GM10266 (cell line): Measurements from ENCODE around the gene MYL2.
A peak's percentile ranks its signal among the peaks of the same experiment; 100 is the strongest.

Experiments
- DNase-seq: peaks from one replicate; pipeline ENCODE4 v3.0.0; 2012; ENCODE audit errors: extremely low spot score
- CTCF ChIP-seq: IDR thresholded peaks from 2 replicates; pipeline ENCODE4 v1.5.1; 2012; ENCODE audit warnings: mild to moderate bottlenecking, low read depth; ENCODE audit not compliant: control insufficient read depth, insufficient read depth; ENCODE audit errors: missing control alignments

The MYL2 gene

DNA sequence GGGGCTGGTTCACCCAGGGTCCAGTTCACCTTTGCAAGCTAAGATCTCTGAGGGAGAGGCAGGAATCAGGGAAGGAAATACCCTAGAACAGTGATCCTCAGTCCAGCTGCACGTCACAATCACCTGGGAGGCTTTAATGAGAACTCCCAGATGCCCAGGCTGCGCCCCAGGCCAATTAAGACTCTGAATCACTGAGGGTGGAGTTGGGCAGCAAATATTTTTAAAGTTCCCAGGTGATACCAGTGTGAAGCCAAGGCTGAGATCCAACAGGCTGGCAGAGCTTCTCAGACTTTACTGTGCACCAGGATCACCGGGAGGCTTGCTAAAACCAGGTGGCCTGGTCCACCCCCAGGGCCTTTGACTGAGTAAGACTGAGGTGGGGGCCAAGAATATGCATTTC is 23.8 kb downstream of the MYL2 start:
- TF ChIP-seq CTCF = no peak
- no peak for DNase-seq

DNA sequence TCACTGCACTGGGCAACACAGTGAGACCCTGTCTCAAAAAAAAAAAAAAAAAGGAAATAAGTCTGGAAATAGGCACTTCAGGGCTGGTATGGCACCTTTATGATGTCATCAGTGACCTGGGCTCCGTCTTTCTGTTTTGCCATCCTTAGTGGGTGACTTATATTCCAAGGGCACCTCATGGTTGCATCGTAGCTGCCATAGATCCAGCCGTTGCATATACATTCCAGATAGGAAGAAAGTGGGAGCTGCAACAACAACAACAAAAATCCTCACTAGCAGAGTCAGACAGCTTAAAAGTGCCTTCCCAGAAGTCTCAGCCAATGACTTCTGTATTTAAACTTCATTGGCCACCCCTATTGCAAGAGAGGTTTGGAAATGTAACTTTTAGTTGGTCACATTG is 26.4 kb downstream of the MYL2 start:
- peak; percentile 13 for TF ChIP-seq CTCF

DNA sequence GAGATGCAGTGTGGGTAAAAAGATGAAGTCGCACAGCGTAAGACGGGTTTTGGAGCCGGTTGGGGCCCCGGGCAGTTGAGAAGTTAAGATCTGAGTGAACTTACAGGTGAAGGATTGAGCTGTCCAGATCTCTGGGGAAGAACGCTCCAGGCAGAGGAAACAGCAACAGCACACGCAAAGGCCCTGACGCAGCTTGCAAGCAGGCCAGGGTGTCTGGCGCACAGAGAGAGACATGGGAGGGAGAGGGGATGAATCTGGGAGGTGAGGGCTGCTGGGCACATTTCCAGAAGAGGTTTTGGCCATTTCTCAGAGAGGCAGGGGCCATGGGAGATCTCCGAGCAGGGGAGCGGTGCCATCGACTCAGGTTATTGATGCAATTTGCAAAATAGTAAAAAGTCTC is 31.0 kb downstream of the MYL2 start:
- DNase-seq = no peak
- TF ChIP-seq CTCF = no peak

More for the DNA sequence above, 26.4 kb downstream of the MYL2 start:
- no peak for DNase-seq

DNA sequence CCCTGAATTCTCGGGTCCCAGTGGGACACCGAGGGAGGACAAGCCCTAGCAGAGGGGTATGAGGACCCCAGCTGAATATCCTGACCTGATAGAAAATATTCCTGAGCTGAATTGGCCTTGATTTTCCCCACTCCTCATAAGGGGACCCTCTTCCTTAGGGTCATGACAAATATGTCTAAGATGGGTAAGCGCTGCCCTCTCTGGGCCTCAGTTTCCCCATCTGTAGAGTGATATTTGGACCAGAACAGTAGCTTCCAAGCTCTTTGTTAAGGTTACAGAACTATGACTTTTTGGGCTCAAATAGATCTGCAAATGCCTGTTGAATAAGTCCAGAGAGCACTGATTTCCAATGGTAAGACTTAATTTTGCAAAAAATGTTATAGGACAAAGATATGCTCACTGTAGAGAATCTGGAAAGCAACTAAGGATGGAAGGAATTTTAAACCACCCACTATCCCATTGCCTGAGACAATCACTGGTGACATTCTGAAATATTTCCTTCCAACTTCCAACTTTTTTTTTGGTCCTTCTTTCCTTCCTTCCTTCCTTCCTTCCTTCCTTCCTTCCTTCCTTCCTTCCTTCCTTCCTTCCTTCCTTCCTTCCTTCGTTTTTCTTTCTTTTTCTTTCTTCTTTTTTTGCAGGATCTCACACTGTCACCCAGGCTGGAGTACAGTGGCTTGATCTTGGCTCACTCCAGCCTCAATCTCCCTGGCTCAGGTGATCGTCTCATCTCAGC is 32.0 kb downstream of the MYL2 start:
- DNase-seq = no peak
- TF ChIP-seq CTCF = no peak

DNA sequence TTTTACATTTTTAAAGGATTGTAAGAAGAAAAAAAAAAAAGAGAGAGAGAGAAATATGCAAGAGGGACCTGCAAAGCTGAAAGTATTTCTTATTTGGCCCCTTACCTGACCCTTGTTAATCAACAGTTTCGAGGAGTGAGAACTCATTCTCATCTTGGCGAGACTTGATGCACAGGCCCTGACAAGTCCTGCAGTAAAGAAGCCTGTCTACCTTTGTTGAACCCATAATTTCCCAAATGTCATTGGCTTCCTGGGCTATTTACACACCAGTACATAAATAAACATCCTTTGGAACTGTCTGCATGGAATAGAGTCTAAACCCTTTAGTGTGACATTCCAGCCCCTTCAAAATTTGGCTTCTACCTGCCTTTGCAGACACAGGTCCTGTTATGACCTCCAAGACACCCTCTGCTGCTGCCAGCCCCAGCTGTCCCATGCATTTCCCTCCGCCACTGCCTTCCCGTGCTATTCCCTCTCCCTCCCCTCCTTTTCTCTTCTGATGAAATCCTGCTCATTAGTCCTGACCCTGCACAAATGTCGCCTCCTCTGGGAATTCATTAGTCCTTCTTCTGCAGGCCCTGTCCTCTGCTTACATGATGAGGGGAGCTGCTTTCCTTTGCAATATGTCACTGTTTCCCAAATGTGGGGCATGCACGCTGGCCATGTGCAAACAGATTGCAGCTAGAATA is 35.1 kb downstream of the MYL2 start:
- no peak for DNase-seq

GRCh38 chr12:110883251-110883650 is 37.1 kb downstream of the MYL2 start:
- no peak for DNase-seq
- no peak for TF ChIP-seq CTCF

More for the DNA sequence above, 35.1 kb downstream of the MYL2 start:
- no peak for TF ChIP-seq CTCF

DNA sequence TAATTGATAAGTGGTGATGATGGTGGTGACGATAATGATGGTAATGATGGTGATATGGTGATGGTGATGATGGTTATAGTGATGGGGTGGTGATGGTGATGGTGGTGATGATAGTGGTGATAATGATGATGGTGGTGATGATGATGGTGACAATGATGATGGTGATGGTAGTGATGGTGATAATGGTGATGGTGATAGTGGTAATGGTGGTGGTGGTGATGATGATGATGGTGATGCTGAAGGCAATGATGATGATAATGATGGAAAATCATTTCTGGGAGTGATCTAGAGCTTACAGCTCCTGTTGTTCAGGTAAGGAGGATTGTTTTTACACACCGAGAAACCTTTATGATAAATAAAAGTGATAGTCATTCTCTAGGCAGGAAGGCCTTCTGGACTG is 39.7 kb downstream of the MYL2 start:
- DNase-seq = no peak
- no peak for TF ChIP-seq CTCF
